ENCODE results near the gene DUSP14. TPM values are rescaled to one million over a fixed set of nuclear protein-coding genes. Genes with fewer than 3 reads are reported as not detected.
"Not testable (repeated sequence)": the region's sequence is repeated elsewhere in the genome, so short reads cannot be mapped to it uniquely, and the experiment has no call there.

Gene DUSP14, protein sequence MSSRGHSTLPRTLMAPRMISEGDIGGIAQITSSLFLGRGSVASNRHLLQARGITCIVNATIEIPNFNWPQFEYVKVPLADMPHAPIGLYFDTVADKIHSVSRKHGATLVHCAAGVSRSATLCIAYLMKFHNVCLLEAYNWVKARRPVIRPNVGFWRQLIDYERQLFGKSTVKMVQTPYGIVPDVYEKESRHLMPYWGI
- 53.9 TPM for polyA plus RNA-seq (2013, experiment 1 of 2; ENCODE audit: insufficient read length)
- 40.5 TPM for polyA plus RNA-seq (2013, experiment 2 of 2; ENCODE audit: insufficient read length)

DNA sequence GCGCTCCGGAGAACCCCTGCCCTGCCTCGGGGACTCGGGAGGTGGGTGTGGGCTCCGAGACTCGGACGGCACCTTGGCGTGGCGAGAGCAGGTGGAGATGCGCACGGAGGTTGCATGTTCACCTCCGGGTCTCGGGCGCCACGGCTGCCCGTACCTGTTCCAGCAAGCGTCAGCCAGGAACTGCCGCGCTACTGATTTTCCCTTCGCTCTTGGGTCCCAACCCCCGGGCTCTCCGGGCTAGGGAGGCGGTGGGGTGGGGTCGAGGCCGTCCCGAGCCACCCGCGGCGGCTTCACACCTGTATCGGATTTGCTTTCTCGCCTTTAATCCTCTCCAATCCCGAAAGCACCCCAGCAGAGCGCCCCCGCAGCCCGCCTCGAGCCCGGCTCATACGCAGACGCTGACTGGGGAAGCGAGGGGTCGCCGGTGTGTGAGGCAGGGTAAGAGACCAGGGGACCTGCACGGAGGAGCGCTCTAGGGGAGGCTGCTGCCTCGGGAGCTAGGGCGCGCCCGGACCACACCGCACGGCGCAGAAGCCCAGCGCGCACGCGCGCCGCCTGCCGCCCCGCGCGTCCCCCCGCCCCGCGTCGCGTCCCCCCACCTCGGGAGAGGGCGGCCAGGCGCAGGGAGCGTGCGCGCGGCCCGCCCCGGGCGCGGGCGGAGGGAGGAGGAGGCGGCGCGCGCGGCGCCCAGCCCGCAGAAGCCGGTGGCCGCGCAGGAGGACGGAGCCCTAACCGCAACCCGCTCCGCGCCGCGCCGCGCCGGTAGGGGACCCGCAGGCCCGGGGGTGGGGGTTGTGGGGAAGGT, at the start of gene DUSP14:
Gene DUSP14 (plus strand): TSS at position 695 of the 805 bp plus-strand sequence. CDS start 22,382 bp downstream, outside the sequence.
- peak; percentile 85 for DNase-seq

DNA sequence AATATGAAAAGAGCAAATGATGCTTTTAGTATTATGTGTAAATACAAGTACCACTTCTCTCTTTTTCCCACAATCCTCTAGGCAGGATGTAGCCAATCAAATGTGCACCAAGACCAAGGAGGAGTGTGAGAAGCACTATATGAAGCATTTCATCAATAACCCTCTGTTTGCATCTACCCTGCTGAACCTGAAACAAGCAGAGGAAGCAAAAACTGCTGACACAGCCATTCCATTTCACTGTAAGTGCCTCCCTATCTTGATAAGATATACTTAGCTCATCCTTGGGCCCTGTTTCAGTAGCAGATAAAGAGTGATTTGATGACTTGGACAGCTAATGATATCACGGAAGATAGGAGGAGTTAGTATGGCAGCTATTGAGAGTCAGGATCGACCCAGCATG, 49.3 kb upstream of the DUSP14 start:
- DNase-seq, result no peak

DNA sequence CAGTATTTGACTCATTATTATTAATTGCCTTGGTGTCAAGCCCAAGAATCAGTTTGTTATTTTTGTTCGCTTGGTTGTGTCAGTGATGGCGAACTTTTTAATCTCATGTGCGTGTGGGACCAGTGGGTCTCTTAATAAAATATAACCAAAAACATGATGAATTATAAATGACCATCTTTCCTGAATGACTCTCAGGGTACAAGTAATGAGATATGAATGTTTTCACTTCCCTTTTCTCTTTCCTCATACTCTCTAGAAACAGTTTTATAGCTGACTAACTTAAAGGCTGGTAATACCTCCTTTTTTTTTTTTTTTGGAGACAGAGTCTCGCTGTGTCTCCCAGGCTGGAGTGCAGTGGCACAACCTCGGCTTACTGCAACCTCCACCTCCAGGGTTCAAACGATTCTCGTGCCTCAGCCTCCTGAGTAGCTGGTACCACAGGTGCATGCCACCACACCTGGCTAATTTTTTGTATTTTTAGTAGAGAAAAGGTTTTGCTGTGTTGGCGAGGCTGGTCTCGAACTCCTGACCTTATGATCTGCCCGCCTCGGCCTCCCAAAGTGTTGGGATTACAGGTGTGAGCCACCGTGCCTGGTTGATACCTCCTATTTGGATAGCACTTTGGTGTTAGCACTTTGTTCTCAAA, 48.2 kb upstream of the DUSP14 start:
- peak; percentile 20 for DNase-seq

DNA sequence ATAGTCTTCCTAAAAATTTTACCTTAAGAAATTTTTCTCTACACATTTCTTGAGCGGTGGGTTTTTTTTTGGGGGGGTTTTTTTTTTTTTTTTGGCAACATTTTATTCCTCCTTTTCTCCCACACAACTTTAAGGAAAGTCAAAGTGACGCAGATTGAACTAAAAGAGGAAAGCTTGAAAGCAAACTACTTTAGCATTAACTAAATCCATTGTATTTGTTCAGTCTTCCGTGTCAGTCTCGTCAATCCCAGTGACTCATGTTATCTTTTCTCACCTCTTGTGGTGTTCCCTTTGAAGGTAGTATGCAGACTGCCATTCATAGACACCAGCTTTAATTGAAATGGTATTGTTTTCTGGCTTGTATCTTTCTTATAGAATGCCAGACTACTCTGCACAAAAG, 43.7 kb upstream of the DUSP14 start:
- no peak for DNase-seq

DNA sequence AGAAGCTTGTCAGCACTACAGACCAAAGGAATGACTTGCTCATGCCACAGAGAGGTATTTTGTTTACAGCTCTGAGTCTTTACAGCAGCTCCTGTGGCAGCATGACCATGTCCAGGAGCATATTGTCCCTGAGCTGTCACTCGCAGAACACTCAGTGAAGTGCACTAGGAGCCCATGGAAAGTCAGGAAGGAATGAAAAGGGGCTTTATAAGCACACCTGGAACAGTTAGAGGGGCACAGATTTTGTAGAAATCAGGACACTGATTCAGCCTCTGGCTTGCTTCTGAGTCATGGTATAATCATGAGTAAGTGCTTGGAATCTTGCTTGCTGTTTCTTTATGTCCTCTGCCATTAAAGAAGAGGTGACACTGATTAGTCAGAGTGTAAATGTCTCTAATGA, 42.0 kb upstream of the DUSP14 start:
- peak; percentile 57 for DNase-seq

DNA sequence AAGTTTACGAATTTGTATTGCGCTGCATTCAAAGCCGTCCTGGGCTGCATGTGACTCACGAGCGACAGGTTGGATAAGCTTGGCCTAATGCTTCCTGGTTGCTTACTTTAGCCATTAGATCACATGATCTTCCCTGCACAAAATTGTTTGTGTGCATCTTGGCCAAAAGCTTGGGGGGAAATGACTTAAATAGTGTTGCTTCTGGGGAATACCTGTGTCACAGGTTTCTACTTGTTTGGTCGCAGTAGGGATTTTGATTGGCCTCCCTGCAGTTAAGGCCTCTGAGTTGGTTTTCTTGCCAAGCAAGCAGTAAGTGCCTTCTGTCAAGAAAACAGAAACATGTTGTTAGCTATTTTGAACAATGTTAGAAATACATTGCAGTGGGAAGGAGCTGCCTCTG, 39.6 kb upstream of the DUSP14 start:
- no peak for DNase-seq

DNA sequence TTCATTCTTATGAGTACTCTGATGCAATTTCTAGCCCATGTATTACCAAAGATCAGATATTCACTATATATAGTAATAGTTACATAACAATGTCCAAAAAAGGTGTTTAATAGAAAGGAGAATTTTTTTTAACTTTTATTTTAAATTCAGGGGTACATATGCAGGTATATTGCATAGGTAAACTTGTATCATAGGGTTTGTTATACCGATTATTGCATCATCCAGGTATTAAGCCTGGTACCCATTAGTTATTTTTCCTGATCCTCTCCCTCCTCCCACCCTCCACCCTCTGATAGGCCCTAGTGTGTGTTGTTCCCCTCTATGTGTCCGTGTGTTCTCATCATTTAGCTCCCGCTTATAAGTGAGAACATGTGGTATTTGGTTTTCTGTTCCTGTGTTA, 31.9 kb upstream of the DUSP14 start:
- not testable (repeated sequence) for DNase-seq

DNA sequence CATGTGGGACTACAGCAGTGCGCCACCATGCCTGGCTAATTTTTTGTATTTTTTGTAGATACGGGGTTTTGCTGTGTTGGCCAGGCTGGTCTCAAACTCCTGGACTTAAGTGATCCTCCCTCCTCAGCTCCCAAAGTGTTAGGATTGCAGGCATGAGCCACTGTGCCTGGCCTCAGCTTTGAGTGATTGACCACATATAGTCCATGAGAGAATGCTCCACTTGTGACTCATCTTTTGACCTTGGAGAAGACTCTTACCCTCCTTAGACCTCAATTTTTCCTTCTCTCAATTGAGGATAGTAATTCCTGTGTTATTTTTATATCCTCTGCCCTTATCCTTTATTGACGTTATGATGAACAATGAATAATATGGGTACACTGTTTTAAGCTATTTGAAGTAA, 30.9 kb upstream of the DUSP14 start:
- DNase-seq, result peak; percentile 93

DNA sequence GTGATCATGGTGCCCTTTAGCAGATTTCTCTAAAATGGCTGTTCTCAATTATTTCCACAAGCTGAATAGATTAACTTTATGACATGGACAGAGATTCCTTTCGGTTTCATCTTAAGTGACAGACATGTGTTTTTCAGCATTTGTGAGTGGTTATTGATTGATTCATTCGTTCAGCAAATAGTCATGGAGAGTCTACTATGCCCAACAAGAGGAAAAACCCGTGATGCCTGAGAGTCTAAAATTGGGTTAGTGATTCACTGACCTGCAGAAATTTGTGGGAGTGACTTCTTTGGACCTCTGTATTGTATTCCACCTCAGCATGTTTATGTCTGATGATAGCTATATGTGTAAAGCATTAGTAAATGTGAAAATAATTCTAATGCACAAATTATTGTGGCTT, 28.0 kb upstream of the DUSP14 start:
- no peak for DNase-seq

DNA sequence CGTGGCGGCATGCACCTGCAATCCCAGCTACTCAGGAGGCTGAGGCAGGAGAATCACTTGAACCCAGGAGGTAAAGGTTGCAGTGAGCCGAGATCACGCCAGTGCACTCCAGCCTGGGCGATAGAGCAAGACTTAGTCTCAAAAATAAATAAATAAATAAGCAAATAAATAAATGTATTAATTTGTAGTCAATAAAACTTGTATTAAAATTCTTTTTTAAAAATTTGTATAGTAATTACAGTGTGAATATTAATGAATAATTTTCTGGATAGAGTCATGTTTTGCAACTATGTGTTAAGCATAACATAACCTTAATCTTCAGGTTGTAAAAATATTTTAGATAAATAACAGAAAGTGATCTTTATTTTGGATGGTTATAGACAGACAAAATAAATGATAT, 27.2 kb upstream of the DUSP14 start:
- DNase-seq, result no peak

DNA sequence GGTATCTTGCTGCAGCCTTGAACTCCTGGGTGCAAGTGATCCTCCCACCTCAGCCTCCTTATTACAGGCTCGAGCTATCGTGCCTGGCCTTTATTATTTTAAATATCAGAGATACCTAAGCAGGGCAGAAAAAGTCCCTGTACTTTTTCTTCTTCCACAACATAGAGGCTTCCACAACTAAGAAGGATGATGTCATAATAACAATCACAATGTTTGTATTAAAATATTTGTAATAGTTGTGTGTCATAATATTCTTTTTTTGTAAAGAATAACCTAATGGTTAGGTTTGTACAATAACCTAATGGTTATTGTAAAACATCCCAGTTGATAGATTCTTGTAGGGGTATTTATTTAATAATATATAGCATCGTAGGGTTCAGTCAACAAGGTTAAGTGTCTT, 26.7 kb upstream of the DUSP14 start:
- DNase-seq, result no peak

DNA sequence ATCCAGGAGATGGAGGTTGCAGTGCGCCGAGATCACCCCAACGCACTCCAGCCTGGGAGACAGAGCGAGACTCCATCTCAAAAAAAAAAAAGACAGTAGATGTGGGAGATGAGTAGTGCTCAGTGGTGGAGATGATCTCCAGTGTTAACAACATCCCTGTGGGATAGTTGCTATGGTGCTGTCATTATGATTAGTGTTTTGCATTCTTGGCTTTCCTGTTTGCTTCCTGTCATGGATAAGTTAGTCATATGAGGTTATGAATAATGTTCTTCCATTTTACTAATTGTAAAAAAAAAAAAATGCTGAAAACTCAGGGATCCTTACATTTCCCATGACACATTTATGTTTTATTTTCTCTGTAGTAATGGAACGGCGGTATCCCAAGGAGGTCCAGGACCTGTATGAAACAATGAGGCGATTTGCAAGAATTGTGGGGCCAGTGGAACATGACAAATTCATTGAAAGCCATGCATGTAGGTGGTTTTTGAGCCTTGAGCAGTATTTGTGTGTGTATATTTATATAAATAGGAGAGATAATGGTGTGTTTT, 24.5 kb upstream of the DUSP14 start:
- peak; percentile 89 for DNase-seq

DNA sequence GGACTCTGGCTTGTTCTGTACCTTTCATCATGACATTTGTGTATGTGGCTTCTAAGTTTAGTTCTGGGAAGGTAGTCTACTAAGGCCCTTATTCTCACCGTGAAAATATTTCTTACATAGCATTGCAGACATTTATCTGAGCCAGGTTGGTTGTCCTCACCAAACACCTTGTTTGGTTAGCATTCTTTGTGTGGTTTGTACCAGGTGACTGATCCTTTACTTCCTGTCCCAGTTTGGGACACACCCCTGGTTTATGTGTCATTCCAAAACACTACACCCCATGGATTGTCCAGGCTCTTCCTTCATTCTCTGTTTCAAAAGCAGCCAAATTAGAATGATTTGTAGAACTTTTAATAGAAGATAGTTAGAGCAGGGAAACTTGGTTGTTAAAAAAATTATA, 23.2 kb upstream of the DUSP14 start:
- no peak for DNase-seq

DNA sequence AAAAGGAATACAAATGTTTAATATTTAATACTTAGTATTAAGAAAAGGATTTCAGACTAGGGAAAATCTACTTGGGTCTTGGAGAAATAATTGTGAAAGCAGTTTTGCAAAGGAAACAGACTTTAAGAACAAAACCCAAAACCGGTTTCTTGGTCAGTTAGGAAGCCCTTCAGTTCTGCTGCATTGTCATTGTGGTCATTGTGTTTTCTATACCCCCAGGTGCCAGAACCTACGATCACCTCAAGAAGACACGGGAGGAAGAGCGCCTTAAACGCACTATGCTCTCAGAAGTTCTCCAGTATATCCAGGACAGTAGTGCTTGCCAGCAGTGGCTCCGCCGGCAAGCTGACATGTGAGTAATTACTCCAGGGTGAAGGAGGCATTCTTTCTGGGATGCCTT, 19.5 kb upstream of the DUSP14 start:
- no peak for DNase-seq

DNA sequence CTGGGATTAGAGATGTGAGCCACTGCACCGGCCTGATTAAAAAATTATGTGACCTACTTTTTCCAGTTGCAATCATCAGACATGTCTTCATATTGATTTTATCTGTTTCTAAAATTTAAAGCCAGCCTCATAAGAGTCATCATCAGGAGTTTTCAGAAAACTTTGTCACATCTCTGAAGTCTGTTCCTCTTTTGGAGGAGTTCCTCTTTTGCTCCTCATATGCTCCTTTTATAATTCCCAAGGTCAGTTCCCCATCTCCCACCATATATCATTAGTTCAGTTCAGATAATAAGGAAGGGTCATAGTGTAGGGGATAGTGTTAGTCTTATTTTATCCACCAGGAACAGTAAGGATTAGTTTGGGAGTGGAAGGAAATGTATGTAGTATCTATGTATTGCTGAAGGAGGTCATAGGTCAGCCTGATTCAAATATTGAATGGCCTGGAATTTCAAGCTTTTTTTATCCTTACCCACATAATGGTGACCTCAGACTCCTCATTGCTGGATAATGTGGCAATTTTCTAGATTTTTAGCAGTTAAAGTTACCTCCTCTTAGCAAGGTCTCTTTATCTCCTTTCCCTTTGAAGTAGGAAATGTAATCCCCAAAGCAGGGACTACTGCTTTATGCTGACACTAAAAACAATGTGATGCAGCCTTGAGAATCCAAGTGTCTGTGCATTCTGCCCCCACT, 13.8 kb upstream of the DUSP14 start:
- DNase-seq, result no peak

DNA sequence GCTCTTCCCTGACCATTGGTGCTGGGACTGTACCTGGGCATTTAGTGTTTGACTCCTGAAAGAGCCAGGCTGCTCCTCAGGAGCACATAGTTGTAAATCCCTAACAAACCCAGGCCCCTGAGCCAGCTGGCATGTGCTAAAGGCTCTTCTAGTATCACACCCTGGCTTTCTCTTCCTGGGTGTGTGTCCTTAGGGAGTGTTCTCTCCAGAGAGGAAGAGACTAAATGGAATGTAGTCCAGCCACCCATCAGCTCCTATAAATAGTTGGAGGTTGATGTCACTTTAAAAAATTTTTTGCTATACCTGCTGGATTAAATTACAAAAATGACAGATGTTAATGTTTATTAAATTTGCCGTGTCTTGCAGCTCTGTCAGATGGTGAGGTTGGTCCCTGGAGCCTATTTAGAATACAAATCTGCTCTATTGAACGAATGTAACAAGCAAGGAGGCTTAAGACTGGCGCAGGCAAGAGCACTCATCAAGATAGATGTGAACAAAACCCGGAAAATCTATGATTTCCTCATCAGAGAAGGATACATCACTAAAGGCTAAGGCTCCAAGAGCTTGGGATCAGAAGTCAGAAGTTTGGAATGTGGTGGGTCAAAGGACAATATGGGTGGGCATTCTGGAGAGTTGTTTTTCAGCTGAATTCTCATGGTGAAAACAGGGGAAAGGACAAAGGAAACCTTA, 13.1 kb upstream of the DUSP14 start:
- peak; percentile 61 for DNase-seq

DNA sequence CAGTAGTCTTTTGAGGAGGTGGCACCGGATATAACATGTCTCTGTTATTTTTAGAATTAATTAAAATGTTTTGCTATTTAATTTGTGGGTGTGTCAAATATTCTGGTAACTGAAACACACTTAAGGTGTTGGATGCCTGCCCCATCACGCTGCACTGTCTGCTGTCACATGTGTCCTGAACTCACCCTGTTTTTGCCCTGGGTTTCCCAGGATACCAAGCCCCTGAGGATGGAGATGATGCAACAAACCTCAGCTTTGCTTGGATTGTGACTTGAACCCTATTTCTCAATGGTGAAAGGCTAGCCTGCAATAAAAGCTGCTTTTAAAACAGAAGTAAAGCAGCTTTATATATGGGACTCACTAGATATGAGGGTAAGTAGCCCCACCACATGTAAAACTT, 11.5 kb upstream of the DUSP14 start:
- no peak for DNase-seq

DNA sequence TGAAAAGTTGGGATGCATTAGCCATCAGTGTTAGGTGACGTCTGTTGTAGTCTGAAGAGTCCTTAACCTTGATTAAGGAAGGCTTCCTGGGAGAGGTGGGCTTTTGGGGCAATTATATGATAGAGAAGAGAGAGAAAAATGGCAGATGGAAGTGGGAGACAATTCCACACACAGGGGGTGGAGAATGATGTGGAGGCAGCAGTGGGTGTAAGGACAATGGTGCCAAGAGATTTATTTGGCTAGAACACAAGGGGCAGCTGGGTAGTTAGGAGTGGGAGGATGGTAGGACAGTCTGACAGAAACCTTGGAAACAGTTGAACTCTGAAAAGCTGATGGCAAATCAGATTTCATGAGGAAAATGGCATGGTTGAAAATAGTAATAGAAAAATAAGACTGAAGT, 10.7 kb upstream of the DUSP14 start:
- no peak for DNase-seq

DNA sequence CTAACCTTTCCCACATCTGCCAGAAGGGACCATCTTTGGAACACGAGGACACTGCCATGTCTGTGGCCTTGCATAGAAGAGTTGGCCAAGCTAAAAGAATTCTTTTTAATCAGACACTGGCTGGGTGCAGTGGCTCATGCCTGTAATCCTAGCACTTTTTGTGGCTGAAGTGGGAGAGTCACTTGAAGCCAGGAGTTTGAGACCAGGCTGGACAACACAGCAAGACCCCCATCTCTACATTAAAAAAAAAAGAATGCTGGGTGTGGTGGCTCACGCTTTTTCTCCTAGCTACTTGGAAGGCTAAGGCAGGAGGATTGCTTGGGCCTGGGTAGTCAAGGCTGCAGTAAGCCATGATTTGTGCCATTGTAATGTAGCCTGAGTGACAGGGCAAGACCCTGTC, 9.3 kb upstream of the DUSP14 start:
- no peak for DNase-seq

DNA sequence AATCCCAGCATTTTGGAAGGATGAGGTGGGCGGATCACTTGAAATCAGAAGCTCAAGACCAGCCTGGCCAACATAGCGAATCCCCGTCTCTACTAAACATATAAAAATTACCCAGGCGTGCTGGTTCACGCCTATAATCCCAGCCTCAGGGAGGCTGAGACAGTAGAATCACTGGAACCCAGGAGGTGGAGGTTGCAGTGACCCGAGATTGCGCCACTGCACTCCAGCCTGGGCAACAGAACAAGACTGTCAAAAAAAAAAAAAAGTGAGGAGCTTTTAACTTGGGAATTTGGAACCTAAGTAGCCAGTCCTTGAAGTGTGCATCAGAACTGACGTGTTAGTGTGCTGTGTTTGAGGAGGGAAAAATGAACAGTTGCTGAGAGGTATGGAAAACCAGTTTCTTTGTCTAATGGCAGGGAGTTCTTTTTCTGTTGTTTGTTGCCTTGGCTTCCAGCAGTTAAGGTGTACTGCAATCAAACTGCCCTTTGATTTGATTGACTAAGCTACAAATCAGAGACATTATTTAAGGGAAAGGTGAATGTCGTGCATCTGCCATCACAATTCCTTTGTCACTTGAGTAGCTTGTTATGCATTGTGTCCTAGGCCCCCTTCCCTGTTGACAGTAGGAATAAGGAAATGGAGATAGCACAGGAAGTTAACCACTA, 8.6 kb upstream of the DUSP14 start:
- no peak for DNase-seq

DNA sequence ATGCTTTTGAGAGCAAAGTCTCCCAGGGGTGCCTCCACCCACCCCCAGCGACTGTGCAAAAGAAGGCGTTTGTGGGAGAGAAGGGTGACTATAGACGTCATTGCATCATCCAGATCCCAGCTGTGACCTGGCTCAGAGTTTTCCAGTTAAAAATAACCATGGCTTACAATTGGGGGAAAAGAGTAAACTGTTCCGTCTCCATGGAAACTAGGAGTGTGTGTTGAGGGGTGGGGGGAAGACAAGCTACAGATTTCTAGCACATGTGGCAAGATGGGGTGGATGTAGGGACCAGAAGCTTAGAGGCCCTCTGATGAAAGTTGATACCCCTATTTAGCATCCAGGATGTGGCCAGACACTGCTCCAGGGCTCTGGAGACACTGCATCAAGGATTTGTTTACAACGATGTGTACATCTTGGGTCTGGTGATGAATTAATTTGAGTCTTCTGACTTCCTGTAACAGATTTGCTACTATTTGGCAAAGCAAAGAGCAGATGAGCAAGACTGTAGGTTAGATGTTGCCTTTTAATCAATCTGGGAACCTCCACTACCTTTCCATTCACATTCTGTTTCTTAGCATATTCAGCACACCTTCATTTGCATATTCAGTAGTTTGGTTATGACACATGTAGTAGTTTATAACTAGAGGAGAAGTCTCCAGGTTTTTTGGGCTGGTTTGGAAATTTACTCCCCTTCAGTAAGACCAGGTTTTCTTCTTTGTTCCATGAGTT, 6.2 kb upstream of the DUSP14 start:
- DNase-seq, result peak; percentile 69
